Astrocyte of the spinal cord (primary cell): ENCODE results near the gene PRKAR2B.
A peak's percentile ranks its signal among the peaks of the same experiment; 100 is the strongest.

Experiments
- DNase-seq: peaks from one replicate; pipeline ENCODE4 v3.0.0; 2011; ENCODE audit warnings: low read depth, low spot score
- H3K4me3 ChIP-seq: 2 replicates; pipeline ENCODE4 v1.5.1; 2011; ENCODE audit warnings: low read depth, mild to moderate bottlenecking, low read length, moderate library complexity
- CTCF ChIP-seq: IDR thresholded peaks from 2 replicates; pipeline ENCODE4 v1.5.1; 2012; ENCODE audit warnings: low read depth, mild to moderate bottlenecking, low read length, inconsistent platforms
- in situ Hi-C: cut with HindIII; loops from 2 replicates; pipeline ENCODE4 v1.10.0; 2017; ENCODE audit warnings: low sequenced_read_pairs

The PRKAR2B gene

GRCh38 chr7:107162475-107162874 is 118.0 kb downstream of the PRKAR2B start:
- DNase-seq = no peak
- in situ Hi-C loops = no loop called here

GRCh38 chr7:107164092-107164491 is 119.6 kb downstream of the PRKAR2B start:
- in situ Hi-C loops = no loop called here
- H3K4me3 ChIP-seq = no peak overlapping the region
- DNase-seq = no peak
- no peak for TF ChIP-seq CTCF

More at GRCh38 chr7:107162475-107162874, 118.0 kb downstream of the PRKAR2B start:
- TF ChIP-seq CTCF = no peak
- no peak overlapping the region for H3K4me3 ChIP-seq

- no peak for DNase-seq
- TF ChIP-seq CTCF = no peak
- no peak overlapping the region for H3K4me3 ChIP-seq
- in situ Hi-C loops = no loop called here
Measured at GRCh38 chr7:107165341-107165740, 120.8 kb downstream of the PRKAR2B start.

GRCh38 chr7:107166736-107167426 is 122.4 kb downstream of the PRKAR2B start:
- peak; percentile 32 for DNase-seq
- no peak for TF ChIP-seq CTCF
- peak overlapping the region; percentile 54 for H3K4me3 ChIP-seq
- in situ Hi-C loops = no loop called here

GRCh38 chr7:107167483-107168232 is 123.2 kb downstream of the PRKAR2B start:
- peak; percentile 91 for DNase-seq
- H3K4me3 ChIP-seq = peak overlapping the region; percentile 54
- TF ChIP-seq CTCF = peak; percentile 38
- in situ Hi-C loops = no loop called here

GRCh38 chr7:107168233-107169119 is 124.0 kb downstream of the PRKAR2B start, which contains the start of gene HBP1:
HBP1 (plus strand) TSS chr7:107169003; CDS start chr7:107179894, 10,891 bp downstream.
- no peak for TF ChIP-seq CTCF
- in situ Hi-C loops = no loop called here
- peak within 1 kb of the TSS; percentile 92 for H3K4me3 ChIP-seq
- DNase-seq = peak; percentile 100
